ENCODE data around the gene TTC12.

The TTC12 gene

GRCh38 chr11:113314389-113315301, at the start of gene TTC12:
TTC12 (plus strand) TSS chr11:113314583; CDS start chr11:113316258, 1,675 bp downstream.
- DNase-seq (ENCODE audit: low read depth) = no peak

GRCh38 chr11:113265362-113265761, 49.0 kb upstream of the TTC12 start:
- no peak for DNase-seq (ENCODE audit: low read depth)

GRCh38 chr11:113267493-113267892, 46.9 kb upstream of the TTC12 start:
- DNase-seq (ENCODE audit: low read depth) = no peak

- no peak for DNase-seq (ENCODE audit: low read depth)
These were observed 45.3 kb upstream of the TTC12 start for GRCh38 chr11:113269096-113269495.

- DNase-seq (ENCODE audit: low read depth) = no peak
These were observed 44.7 kb upstream of the TTC12 start for GRCh38 chr11:113269636-113270035.

- DNase-seq (ENCODE audit: low read depth) = no peak
These were observed 44.3 kb upstream of the TTC12 start for GRCh38 chr11:113270080-113270479.

GRCh38 chr11:113271551-113272245, 42.7 kb upstream of the TTC12 start:
- no peak for DNase-seq (ENCODE audit: low read depth)

GRCh38 chr11:113272281-113272680, 42.1 kb upstream of the TTC12 start:
- DNase-seq (ENCODE audit: low read depth) = no peak

GRCh38 chr11:113272927-113273615, 41.3 kb upstream of the TTC12 start:
- DNase-seq (ENCODE audit: low read depth) = no peak

- DNase-seq (ENCODE audit: low read depth) = no peak
These were observed 40.7 kb upstream of the TTC12 start for GRCh38 chr11:113273720-113274119.

- DNase-seq (ENCODE audit: low read depth) = no peak
These were observed 39.4 kb upstream of the TTC12 start for GRCh38 chr11:113274713-113275582.

- no peak for DNase-seq (ENCODE audit: low read depth)
These were observed 38.8 kb upstream of the TTC12 start for GRCh38 chr11:113275602-113276001.

GRCh38 chr11:113276466-113276865, 37.9 kb upstream of the TTC12 start:
- no peak for DNase-seq (ENCODE audit: low read depth)

GRCh38 chr11:113277907-113278306, 36.5 kb upstream of the TTC12 start:
- no peak for DNase-seq (ENCODE audit: low read depth)

- DNase-seq (ENCODE audit: low read depth) = no peak
These were observed 35.9 kb upstream of the TTC12 start for GRCh38 chr11:113278481-113278880.

- DNase-seq (ENCODE audit: low read depth) = no peak
These were observed 35.5 kb upstream of the TTC12 start for GRCh38 chr11:113278925-113279324.

GRCh38 chr11:113279591-113279990, 34.8 kb upstream of the TTC12 start:
- no peak for DNase-seq (ENCODE audit: low read depth)

- no peak for DNase-seq (ENCODE audit: low read depth)
These were observed 33.2 kb upstream of the TTC12 start for GRCh38 chr11:113281052-113281725.

- DNase-seq (ENCODE audit: low read depth) = no peak
These were observed 31.4 kb upstream of the TTC12 start for GRCh38 chr11:113282898-113283437.

- DNase-seq (ENCODE audit: low read depth) = no peak
These were observed 30.5 kb upstream of the TTC12 start for GRCh38 chr11:113283881-113284280.

GRCh38 chr11:113286009-113286408, 28.4 kb upstream of the TTC12 start:
- DNase-seq (ENCODE audit: low read depth) = no peak

Data from GM04504 (cell line).